Measurements from ENCODE around the gene IL4.

DNA sequence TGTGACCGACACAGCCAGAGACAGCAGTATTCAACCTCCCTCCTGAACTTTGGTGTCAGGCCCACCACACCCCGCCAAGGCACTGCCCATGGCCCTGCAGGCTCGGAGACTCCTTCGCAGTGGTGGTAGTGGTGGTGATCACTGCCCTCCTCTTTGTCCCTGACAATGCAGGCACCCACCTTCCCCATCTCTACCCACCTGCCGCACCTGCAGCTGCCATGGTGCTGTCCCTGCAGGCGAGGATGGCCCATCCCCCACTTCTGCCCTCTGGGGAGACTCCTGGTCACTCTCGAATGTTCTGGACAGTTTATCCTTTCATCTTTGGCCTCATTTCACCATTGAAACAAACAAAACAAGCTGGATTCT, 4.4 kb upstream of the IL4 start:
- no peak for TF ChIP-seq CTCF (IDR thresholded peaks at IDR 0.05)
- TF ChIP-seq ZFX (IDR thresholded peaks at IDR 0.05; ENCODE audit: borderline replicate concordance) = no peak

All from 22Rv1 (cell line).